Measurements from ENCODE around the gene TST.
"Not testable (repeated sequence)": the region's sequence is repeated elsewhere in the genome, so short reads cannot be mapped to it uniquely, and the experiment has no call there.

Gene TST

DNA sequence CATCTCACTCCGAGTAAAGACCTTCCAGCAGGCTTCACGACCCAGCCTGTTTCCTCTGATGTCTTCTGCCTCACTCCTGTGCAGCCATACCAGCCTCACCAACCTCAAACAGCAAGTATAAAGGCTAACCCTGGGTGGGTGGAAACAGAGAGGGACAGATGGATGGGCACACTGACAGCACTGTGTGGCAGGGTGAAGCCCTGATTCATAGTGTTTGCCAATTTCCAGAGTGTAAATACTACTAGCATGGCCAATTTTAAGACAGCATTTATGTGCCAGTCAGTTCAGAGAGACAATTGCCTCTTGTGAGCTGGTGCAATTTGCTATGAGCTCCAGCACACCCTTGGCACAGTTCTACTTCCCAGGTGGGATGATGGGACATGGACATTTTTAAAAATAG is 21.5 kb downstream of the TST start:
- Histone ChIP-seq H2AK5ac (ENCODE audit: low read depth, low read length) (no peak overlapping the region), H3K27me3 (ENCODE audit: control insufficient read depth in 3 of 3, insufficient read depth in 3 of 3, low read depth in 1 of 3, low read length in 3 of 3) (peaks cover 0 to 12% (median 0%) of the 10 kb centered on the region in 3 experiments), H4K91ac (ENCODE audit: low read depth, low read length, poor library complexity) (no peak overlapping the region), H3K4me1 (ENCODE audit: control insufficient read depth in 2 of 2, insufficient read depth in 1 of 2, low read depth in 1 of 2, low read length in 2 of 2) (peaks cover 0 to 4% of the 10 kb centered on the region in 2 donors), H3K23ac (ENCODE audit: low read depth, low read length, poor library complexity) (no peak overlapping the region), H3K36me3 (replicated peaks in 1 of 2; ENCODE audit: control insufficient read depth in 2 of 2, insufficient read depth in 2 of 2, low read length in 2 of 2) (no peaks in the 10 kb centered on the region), H3K4me3 (ENCODE audit: low read length in 2 of 2) (no peak overlapping the region), H3K4me2 (ENCODE audit: insufficient read depth, low read length, poor library complexity, severe bottlenecking) (no peak overlapping the region), H3K14ac (ENCODE audit: low read length) (no peak overlapping the region), H3K27ac (replicated peaks; ENCODE audit: low read length) (no peak overlapping the region), H2BK5ac (ENCODE audit: low read length) (no peak overlapping the region), H3K18ac (ENCODE audit: low read length) (no peak overlapping the region), H2AFZ (ENCODE audit: low read length) (no peak overlapping the region), H3K9me3 (replicated peaks in 1 of 2; ENCODE audit: control insufficient read depth in 2 of 2, insufficient read depth in 1 of 2, low read depth in 1 of 2, low read length in 2 of 2) (no peaks in the 10 kb centered on the region), H2BK120ac (ENCODE audit: low read depth, low read length) (no peak overlapping the region), H3K9ac (ENCODE audit: low read depth, low read length, poor library complexity) (no peak overlapping the region), H2BK15ac (ENCODE audit: low read length) (no peak overlapping the region), H4K8ac (ENCODE audit: low read depth, low read length) (no peak overlapping the region), H3K79me1 (ENCODE audit: low read depth, low read length) (no peaks in the 10 kb centered on the region), H3K4ac (ENCODE audit: low read length) (no peak overlapping the region), H2BK12ac (ENCODE audit: low read length) (no peak overlapping the region)
- DNase-seq (ENCODE audit: low spot score) = no peak
- WGBS, 2 donors (ENCODE audit: extremely low coverage in 2 of 2, insufficient read length in 2 of 2, insufficient replicate concordance in 1 of 2) = no CpG with 5 or more reads among the region's 2 CpGs

DNA sequence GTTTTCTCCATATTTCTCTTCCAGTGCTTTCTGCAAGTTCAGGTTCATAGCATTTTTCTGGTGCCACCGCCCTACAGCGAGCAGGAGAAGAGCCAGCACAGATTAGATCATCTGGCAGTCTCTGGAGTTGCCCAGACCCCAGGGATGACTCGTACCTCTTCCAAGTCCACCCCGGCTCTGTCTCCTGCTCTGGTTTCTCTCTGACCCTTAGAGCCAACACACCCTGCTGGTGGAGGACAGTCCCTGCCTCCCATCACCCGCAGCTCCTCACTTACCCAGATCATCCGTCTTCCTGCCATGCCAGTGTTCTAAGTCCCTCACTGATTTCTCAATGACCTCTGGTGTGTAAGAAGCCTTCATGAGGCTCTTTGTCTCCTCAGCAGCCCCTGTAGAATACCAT is 28.0 kb downstream of the TST start:
- H3K4me1 ChIP-seq (ENCODE audit: control insufficient read depth in 2 of 2, insufficient read depth in 1 of 2, low read depth in 1 of 2, low read length in 2 of 2) = no peaks in the 10 kb centered on the region
- no peak overlapping the region for H3K18ac ChIP-seq (ENCODE audit: low read length)
- peaks cover 0 to 2% of the 10 kb centered on the region in 2 donors for H3K9me3 ChIP-seq (replicated peaks in 1 of 2; ENCODE audit: control insufficient read depth in 2 of 2, insufficient read depth in 1 of 2, low read depth in 1 of 2, low read length in 2 of 2)
- no peak overlapping the region for H3K4ac ChIP-seq (ENCODE audit: low read length)
- H2BK120ac ChIP-seq (ENCODE audit: low read depth, low read length) = no peak overlapping the region
- H4K8ac ChIP-seq (ENCODE audit: low read depth, low read length) = no peak overlapping the region
- no peak overlapping the region for H2AFZ ChIP-seq (ENCODE audit: low read length)
- H2BK5ac ChIP-seq (ENCODE audit: low read length) = no peak overlapping the region
- no peaks in the 10 kb centered on the region for H3K79me1 ChIP-seq (ENCODE audit: low read depth, low read length)
- no CpG with 5 or more reads among the region's 6 CpGs for WGBS, 2 donors (ENCODE audit: extremely low coverage in 2 of 2, insufficient read length in 2 of 2, insufficient replicate concordance in 1 of 2)
- peaks cover 0 to 11% (median 0%) of the 10 kb centered on the region in 3 experiments for H3K27me3 ChIP-seq (ENCODE audit: control insufficient read depth in 3 of 3, insufficient read depth in 3 of 3, low read depth in 1 of 3, low read length in 3 of 3)
- no peak overlapping the region for H3K14ac ChIP-seq (ENCODE audit: low read length)
- H3K27ac ChIP-seq (replicated peaks; ENCODE audit: low read length) = no peak overlapping the region
- no peak overlapping the region for H2AK5ac ChIP-seq (ENCODE audit: low read depth, low read length)
- no peak for DNase-seq (ENCODE audit: low spot score)
- H3K9ac ChIP-seq (ENCODE audit: low read depth, low read length, poor library complexity) = no peak overlapping the region
- H2BK12ac ChIP-seq (ENCODE audit: low read length) = no peak overlapping the region
- H3K23ac ChIP-seq (ENCODE audit: low read depth, low read length, poor library complexity) = no peak overlapping the region
- no peak overlapping the region for H4K91ac ChIP-seq (ENCODE audit: low read depth, low read length, poor library complexity)
- H3K36me3 ChIP-seq (replicated peaks in 1 of 2; ENCODE audit: control insufficient read depth in 2 of 2, insufficient read depth in 2 of 2, low read length in 2 of 2) = no peaks in the 10 kb centered on the region
- no peak overlapping the region for H3K4me2 ChIP-seq (ENCODE audit: insufficient read depth, low read length, poor library complexity, severe bottlenecking)
- H2BK15ac ChIP-seq (ENCODE audit: low read length) = no peak overlapping the region
- no peak overlapping the region for H3K4me3 ChIP-seq (ENCODE audit: low read length in 2 of 2)

DNA sequence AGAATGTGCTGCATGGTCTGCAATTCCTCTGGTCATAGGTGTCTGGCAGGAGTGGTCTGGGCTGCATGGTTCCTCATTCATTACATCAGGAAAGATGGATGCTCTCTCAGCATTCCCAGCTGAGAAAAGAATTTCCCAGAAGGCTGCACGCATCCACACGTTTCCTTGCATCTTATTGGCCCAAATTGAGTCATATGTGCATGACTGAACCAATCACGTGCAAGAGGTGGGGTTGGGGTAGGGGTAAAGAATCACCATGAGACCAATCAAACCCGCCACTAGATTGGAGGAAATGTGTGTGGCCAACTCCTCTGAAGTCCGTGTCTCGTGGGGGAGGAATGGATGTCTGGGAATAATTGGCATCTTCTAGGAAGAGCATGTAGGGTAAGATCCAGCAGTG is 28.8 kb downstream of the TST start:
- Histone ChIP-seq H3K4ac (ENCODE audit: low read length) (no peak overlapping the region), H3K4me2 (ENCODE audit: insufficient read depth, low read length, poor library complexity, severe bottlenecking) (no peak overlapping the region), H4K8ac (ENCODE audit: low read depth, low read length) (no peak overlapping the region), H3K4me1 (ENCODE audit: control insufficient read depth in 2 of 2, insufficient read depth in 1 of 2, low read depth in 1 of 2, low read length in 2 of 2) (no peaks in the 10 kb centered on the region), H3K9ac (ENCODE audit: low read depth, low read length, poor library complexity) (no peak overlapping the region), H2BK15ac (ENCODE audit: low read length) (no peak overlapping the region), H3K27ac (replicated peaks; ENCODE audit: low read length) (no peak overlapping the region), H2AK5ac (ENCODE audit: low read depth, low read length) (no peak overlapping the region), H3K23ac (ENCODE audit: low read depth, low read length, poor library complexity) (no peak overlapping the region), H3K36me3 (replicated peaks in 1 of 2; ENCODE audit: control insufficient read depth in 2 of 2, insufficient read depth in 2 of 2, low read length in 2 of 2) (no peaks in the 10 kb centered on the region), H4K91ac (ENCODE audit: low read depth, low read length, poor library complexity) (no peak overlapping the region), H3K27me3 (ENCODE audit: control insufficient read depth in 3 of 3, insufficient read depth in 3 of 3, low read depth in 1 of 3, low read length in 3 of 3) (peaks cover 0 to 10% (median 0%) of the 10 kb centered on the region in 3 experiments), H2BK5ac (ENCODE audit: low read length) (no peak overlapping the region), H3K79me1 (ENCODE audit: low read depth, low read length) (no peaks in the 10 kb centered on the region), H2BK12ac (ENCODE audit: low read length) (no peak overlapping the region), H3K4me3 (ENCODE audit: low read length in 2 of 2) (no peak overlapping the region), H3K9me3 (replicated peaks in 1 of 2; ENCODE audit: control insufficient read depth in 2 of 2, insufficient read depth in 1 of 2, low read depth in 1 of 2, low read length in 2 of 2) (peaks cover 7% of the 10 kb centered on the region in 2 donors), H3K18ac (ENCODE audit: low read length) (no peak overlapping the region), H3K14ac (ENCODE audit: low read length) (no peak overlapping the region), H2BK120ac (ENCODE audit: low read depth, low read length) (no peak overlapping the region), H2AFZ (ENCODE audit: low read length) (no peak overlapping the region)
- DNase-seq (ENCODE audit: low spot score) = no peak
- WGBS, 2 donors (ENCODE audit: extremely low coverage in 2 of 2, insufficient read length in 2 of 2, insufficient replicate concordance in 1 of 2) = no CpG with 5 or more reads among the region's 6 CpGs

DNA sequence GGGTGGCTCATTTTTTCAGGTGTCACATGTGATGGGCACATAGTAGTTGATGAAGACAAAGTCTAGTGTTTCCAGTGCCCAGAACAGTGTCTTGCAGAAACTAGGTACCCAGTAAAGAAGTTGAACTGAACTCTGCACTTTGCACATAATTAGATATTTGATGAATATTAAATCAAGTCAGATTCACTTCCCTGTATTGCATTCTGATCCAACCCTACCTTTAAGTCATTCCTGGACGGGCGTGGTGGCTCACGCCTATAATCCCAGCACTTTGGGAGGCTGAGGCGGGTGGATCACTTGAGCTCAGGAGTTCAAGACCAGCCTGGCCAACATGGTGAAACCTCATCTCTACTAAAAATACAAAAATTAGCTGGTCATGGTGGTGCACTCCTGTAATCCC is 30.2 kb downstream of the TST start:
- H3K23ac ChIP-seq (ENCODE audit: low read depth, low read length, poor library complexity); H3K18ac ChIP-seq (ENCODE audit: low read length); H3K9me3 ChIP-seq (replicated peaks in 1 of 2; ENCODE audit: control insufficient read depth in 2 of 2, insufficient read depth in 1 of 2, low read depth in 1 of 2, low read length in 2 of 2); H3K4ac ChIP-seq (ENCODE audit: low read length); H3K9ac ChIP-seq (ENCODE audit: low read depth, low read length, poor library complexity); H3K4me2 ChIP-seq (ENCODE audit: insufficient read depth, low read length, poor library complexity, severe bottlenecking); H4K8ac ChIP-seq (ENCODE audit: low read depth, low read length); H2BK120ac ChIP-seq (ENCODE audit: low read depth, low read length); H3K79me1 ChIP-seq (ENCODE audit: low read depth, low read length); H2BK12ac ChIP-seq (ENCODE audit: low read length); H4K91ac ChIP-seq (ENCODE audit: low read depth, low read length, poor library complexity); DNase-seq (ENCODE audit: low spot score); H2AFZ ChIP-seq (ENCODE audit: low read length); H3K36me3 ChIP-seq (replicated peaks in 1 of 2; ENCODE audit: control insufficient read depth in 2 of 2, insufficient read depth in 2 of 2, low read length in 2 of 2); H2BK15ac ChIP-seq (ENCODE audit: low read length); H3K27ac ChIP-seq (replicated peaks; ENCODE audit: low read length); H3K4me3 ChIP-seq (ENCODE audit: low read length in 2 of 2); H2AK5ac ChIP-seq (ENCODE audit: low read depth, low read length); H2BK5ac ChIP-seq (ENCODE audit: low read length); H3K4me1 ChIP-seq (ENCODE audit: control insufficient read depth in 2 of 2, insufficient read depth in 1 of 2, low read depth in 1 of 2, low read length in 2 of 2); H3K14ac ChIP-seq (ENCODE audit: low read length); H3K27me3 ChIP-seq (ENCODE audit: control insufficient read depth in 3 of 3, insufficient read depth in 3 of 3, low read depth in 1 of 3, low read length in 3 of 3): not testable (repeated sequence)
- WGBS, 2 donors (ENCODE audit: extremely low coverage in 2 of 2, insufficient read length in 2 of 2, insufficient replicate concordance in 1 of 2) = no CpG with 5 or more reads among the region's 4 CpGs

Data from neuronal stem cell (in vitro differentiated cells).